B cell (primary cell): Measurements from ENCODE around the gene KLK6. TPM values are rescaled to one million over a fixed set of nuclear protein-coding genes. Genes with fewer than 3 reads are reported as not detected.

Source experiments
- ATAC-seq: fragments of 200-7000 bp; cut with Tn5 transposase; one replicate; pipeline ENCODE4 v1.10.0; 2021; ENCODE audit warnings: low read depth, mild to moderate bottlenecking, moderate number of reproducible peaks, moderate library complexity
- CTCF ChIA-PET: fragments of 350-600 bp; sonication (Branson Sonifier 250); formaldehyde crosslinking; loops from one replicate; lab custom pipeline; 2021; ENCODE audit warnings: antibody characterized with exemption, inconsistent platforms; lab: Charles Lee
- POLR2A ChIA-PET: fragments of 350-600 bp; sonication (Branson Sonifier 250); formaldehyde crosslinking; loops from one replicate; lab custom pipeline; 2021; ENCODE audit warnings: antibody characterized with exemption; lab: Charles Lee
- DNase-seq: peaks from one replicate; pipeline ENCODE4 v3.0.0; 2013
- H2AFZ ChIP-seq: 2 replicates; pipeline ENCODE4 v1.6.1; 2012; ENCODE audit warnings: mild to moderate bottlenecking, low read depth, low read length; ENCODE audit not compliant: insufficient read depth, poor library complexity, severe bottlenecking
- H3K27ac ChIP-seq, 2 donors: 1 replicate in 1 of 2; 2 replicates in 1 of 2; pipeline ENCODE4 v1.5.1; 2012 to 2013; ENCODE audit warnings: low read length in 2 of 2, mild to moderate bottlenecking in 2 of 2, moderate library complexity in 1 of 2
- H3K27me3 ChIP-seq, 4 experiments: fragments of 200-600 bp in 1 of 4; sonication (generic) in 1 of 4; replicated peaks in 1 of 4; 1 replicate in 2 of 4; 2 replicates in 2 of 4; pipeline versions ENCODE4 v1.6.1 to v1.7.0; 2013 to 2016; ENCODE audit warnings: low read length in 3 of 4, mild to moderate bottlenecking in 2 of 4, mixed read lengths in 1 of 4, moderate library complexity in 1 of 4; ENCODE audit not compliant: insufficient read depth in 4 of 4, control insufficient read depth in 3 of 4; ENCODE audit errors: control extremely low read depth in 1 of 4
- H3K36me3 ChIP-seq, 2 experiments: replicated peaks in 1 of 2; 1 replicate in 1 of 2; 2 replicates in 1 of 2; pipeline versions ENCODE4 v1.6.1 to v1.7.1; 2013; ENCODE audit warnings: low read length in 1 of 2; ENCODE audit not compliant: insufficient read depth in 2 of 2, control insufficient read depth in 1 of 2; ENCODE audit errors: control extremely low read depth in 1 of 2, extremely low read depth in 1 of 2
- H3K4me1 ChIP-seq, 2 donors: fragments of 200-600 bp in 1 of 2; sonication (generic) in 1 of 2; 1 replicate in 1 of 2; 2 replicates in 1 of 2; pipeline versions ENCODE4 v1.5.1 to v1.6.1; 2013 to 2017; ENCODE audit warnings: low read length in 2 of 2; ENCODE audit not compliant: control insufficient read depth in 2 of 2, insufficient read depth in 2 of 2
- H3K4me2 ChIP-seq: replicated peaks from 2 replicates; pipeline ENCODE3; 2012; ENCODE audit warnings: mild to moderate bottlenecking, low read depth, low read length; ENCODE audit not compliant: poor library complexity, severe bottlenecking
- H3K4me3 ChIP-seq, 5 experiments: fragments of 200-600 bp in 1 of 5; sonication (generic) in 1 of 5; 1 replicate in 3 of 5; 2 replicates in 2 of 5; pipeline versions ENCODE4 v1.5.1 to v1.7.0; 2011 to 2016; ENCODE audit warnings: low read length in 4 of 5, mild to moderate bottlenecking in 4 of 5, low read depth in 2 of 5, control low read depth in 1 of 5, moderate library complexity in 1 of 5; ENCODE audit not compliant: insufficient read depth in 1 of 5; ENCODE audit errors: control extremely low read depth in 1 of 5, extremely low read depth in 1 of 5
- H3K79me2 ChIP-seq: fragments of 200-600 bp; sonication (generic); one replicate; pipeline ENCODE4 v1.6.0; 2016; ENCODE audit warnings: low read length; ENCODE audit not compliant: control insufficient read depth, insufficient read depth
- H3K9ac ChIP-seq: fragments of 200-600 bp; sonication (generic); 2 replicates; pipeline ENCODE4 v1.6.1; 2017; ENCODE audit warnings: mild to moderate bottlenecking, low read length, moderate library complexity
- H3K9me3 ChIP-seq, 3 donors: one replicate each; pipeline versions ENCODE4 v1.6.1 to v1.7.1; 2013; ENCODE audit warnings: low read length in 2 of 3; ENCODE audit not compliant: control insufficient read depth in 2 of 3, insufficient read depth in 1 of 3; ENCODE audit errors: control extremely low read depth in 1 of 3
- H4K20me1 ChIP-seq: 2 replicates; pipeline ENCODE4 v1.6.0; 2012; ENCODE audit warnings: mild to moderate bottlenecking, low read length; ENCODE audit not compliant: insufficient read depth, control insufficient read depth, poor library complexity, severe bottlenecking
- H3K27ac Mint-ChIP-seq: one replicate; pipeline ENCODE4 v1.8.0; 2021; ENCODE audit warnings: mixed read lengths
- H3K27me3 Mint-ChIP-seq: one replicate; pipeline ENCODE4 v1.8.0; 2021; ENCODE audit warnings: mixed read lengths
- H3K4me1 Mint-ChIP-seq: one replicate; pipeline ENCODE4 v1.8.0; 2021; ENCODE audit warnings: mixed read lengths
- H3K4me3 Mint-ChIP-seq: one replicate; pipeline ENCODE4 v1.8.0; 2021; ENCODE audit warnings: mixed read lengths
- H3K9me3 Mint-ChIP-seq: one replicate; pipeline ENCODE4 v1.8.0; 2022; ENCODE audit warnings: mixed read lengths; ENCODE audit not compliant: insufficient read depth
- EZH2 ChIP-seq: IDR thresholded peaks from 2 replicates; pipeline ENCODE4 v1.6.1; 2012; ENCODE audit warnings: borderline replicate concordance, low read depth, mild to moderate bottlenecking, moderate library complexity, low read length; ENCODE audit not compliant: insufficient read depth, poor library complexity, severe bottlenecking
- WGBS: methylation state at CpG from one replicate; pipeline ENCODE4 v1.1.5; 2013; ENCODE audit warnings: missing lambda C conversion rate; ENCODE audit not compliant: insufficient coverage; 5-methylcytosine and 5-hydroxymethylcytosine counted together
- intact Hi-C: fragments of 100-400 bp; cut with micrococcal nuclease; formaldehyde crosslinking; loops from one replicate; pipeline ENCODE4 v1.10.0; 2022
- polyA plus RNA-seq: library from polyadenylated mRNA; depleted of rRNA; stranded (reverse); fragments of >200 nt; gene quantifications from 2 replicates; pipeline ENCODE4 v1.2.3, GENCODE V29; 2012
- total RNA-seq, 2 donors: library from RNA; stranded (reverse); fragments of 120-200 nt in 1 of 2; gene quantifications; 1 replicate in 1 of 2; 2 replicates in 1 of 2; pipeline versions ENCODE4 v1.2.3 to v1.2.4, GENCODE V29; 2013 to 2022
- TF ChIP-seq, protein P1 (sequence below): fragments of 200-600 bp; IDR thresholded peaks from one replicate; pipeline ENCODE4 v1.8.0; 2022; ENCODE audit warnings: antibody characterized with exemption, mild to moderate bottlenecking

KLK6 gene
- total and polyA plus RNA-seq, 2 donors (not counting 1 experiment from before 2014, with no cell fraction given): not detected

DNA sequence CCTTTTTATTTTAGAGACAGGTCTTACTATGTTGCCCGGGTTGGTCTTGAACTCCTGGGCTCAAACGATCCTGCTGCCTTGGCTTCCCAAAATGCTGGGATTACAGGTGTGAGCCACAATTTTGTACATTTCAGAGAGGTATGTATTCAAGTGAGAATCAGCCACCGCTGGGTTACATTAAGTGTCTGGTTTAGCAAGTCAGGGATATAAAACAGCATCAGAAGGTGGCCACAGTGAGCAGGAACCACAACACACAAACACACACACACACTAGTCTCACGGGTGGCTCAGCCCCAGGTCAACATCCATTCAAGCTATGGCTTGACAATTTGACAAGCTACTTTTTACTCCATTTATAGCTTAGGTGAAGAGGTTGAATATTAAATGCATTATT lies 36.7 kb downstream of the KLK6 start:
- Histone ChIP-seq H4K20me1 (no peaks in the 10 kb centered on the region), H3K27me3 (peaks cover 0 to 10% (median 6%) of the 10 kb centered on the region in 4 experiments), H2AFZ (no peak overlapping the region), H3K36me3 (no peaks in the 10 kb centered on the region), H3K4me1 (no peaks in the 10 kb centered on the region), H3K9ac (no peak overlapping the region), H3K4me2 (no peak overlapping the region), H3K9me3 (peaks cover 0 to 4% (median 0%) of the 10 kb centered on the region in 3 donors), H3K27ac (no peak overlapping the region), H3K4me3 (no peak overlapping the region), H3K79me2 (no peaks in the 10 kb centered on the region)
- DNase-seq: no peak
- Mint-ChIP-seq H3K27me3 (peaks cover 30% of the 10 kb centered on the region), H3K27ac (no peak overlapping the region), H3K4me1 (peaks cover 2% of the 10 kb centered on the region), H3K9me3 (no peaks in the 10 kb centered on the region), H3K4me3 (no peak overlapping the region)
- ChIA-PET POLR2A (interaction anchor here (0.7 kb wide), 1 partner anchor 1006 kb away, joined by 3 read pairs; no protein-coding TSS in a partner anchor), CTCF (no interaction called here)
- TF ChIP-seq, protein P1, sequence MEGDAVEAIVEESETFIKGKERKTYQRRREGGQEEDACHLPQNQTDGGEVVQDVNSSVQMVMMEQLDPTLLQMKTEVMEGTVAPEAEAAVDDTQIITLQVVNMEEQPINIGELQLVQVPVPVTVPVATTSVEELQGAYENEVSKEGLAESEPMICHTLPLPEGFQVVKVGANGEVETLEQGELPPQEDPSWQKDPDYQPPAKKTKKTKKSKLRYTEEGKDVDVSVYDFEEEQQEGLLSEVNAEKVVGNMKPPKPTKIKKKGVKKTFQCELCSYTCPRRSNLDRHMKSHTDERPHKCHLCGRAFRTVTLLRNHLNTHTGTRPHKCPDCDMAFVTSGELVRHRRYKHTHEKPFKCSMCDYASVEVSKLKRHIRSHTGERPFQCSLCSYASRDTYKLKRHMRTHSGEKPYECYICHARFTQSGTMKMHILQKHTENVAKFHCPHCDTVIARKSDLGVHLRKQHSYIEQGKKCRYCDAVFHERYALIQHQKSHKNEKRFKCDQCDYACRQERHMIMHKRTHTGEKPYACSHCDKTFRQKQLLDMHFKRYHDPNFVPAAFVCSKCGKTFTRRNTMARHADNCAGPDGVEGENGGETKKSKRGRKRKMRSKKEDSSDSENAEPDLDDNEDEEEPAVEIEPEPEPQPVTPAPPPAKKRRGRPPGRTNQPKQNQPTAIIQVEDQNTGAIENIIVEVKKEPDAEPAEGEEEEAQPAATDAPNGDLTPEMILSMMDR: no peak
- TF ChIP-seq EZH2: no peak
- intact Hi-C loops: no loop called here
- ATAC-seq: no peak
- WGBS: no CpG with 5 or more reads among the region's 4 CpGs

DNA sequence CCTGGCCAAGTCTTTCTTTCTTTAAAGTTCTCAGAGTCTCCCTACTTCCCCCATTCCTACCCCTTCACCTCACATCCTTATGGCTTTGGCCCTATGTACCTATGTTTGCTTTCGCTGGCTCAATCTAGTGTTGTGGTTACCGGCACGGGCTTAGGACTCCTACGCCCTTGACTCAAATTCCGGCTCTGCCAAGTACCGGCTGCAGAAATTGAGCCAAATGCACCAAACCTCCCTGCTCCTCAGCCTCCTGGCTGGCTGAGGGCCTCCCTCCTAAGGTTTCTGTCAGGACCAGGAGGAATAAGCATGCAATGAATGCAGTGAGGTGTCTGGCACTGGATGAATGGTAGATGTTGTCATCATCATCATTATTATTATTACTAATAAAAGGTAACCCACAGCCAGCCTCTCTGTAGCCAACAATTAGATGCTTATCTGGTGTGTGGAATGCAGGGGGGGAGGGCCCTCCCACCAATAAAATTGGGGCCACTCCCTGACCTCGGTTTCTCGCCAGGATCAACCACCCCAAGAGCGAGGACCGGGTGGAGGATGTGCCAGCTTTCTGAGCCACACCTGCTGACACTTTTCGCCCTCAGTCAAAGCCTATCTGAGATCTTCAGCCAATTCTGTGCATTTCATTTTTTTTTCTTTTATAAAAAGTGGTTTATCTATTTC lies 37.2 kb downstream of the KLK6 start:
- peaks cover 0 to 10% (median 6%) of the 10 kb centered on the region in 4 experiments for H3K27me3 ChIP-seq
- H3K27ac ChIP-seq: no peak overlapping the region
- ATAC-seq: no peak
- H3K4me3 Mint-ChIP-seq: no peak overlapping the region
- H3K4me3 ChIP-seq: no peak overlapping the region
- no peaks in the 10 kb centered on the region for H3K36me3 ChIP-seq
- TF ChIP-seq, protein P1: no peak
- no peak for TF ChIP-seq EZH2
- H3K79me2 ChIP-seq: no peaks in the 10 kb centered on the region
- ChIA-PET CTCF (no interaction called here), POLR2A (no interaction called here)
- H3K9ac ChIP-seq: no peak overlapping the region
- peaks cover 2% of the 10 kb centered on the region for H3K4me1 Mint-ChIP-seq
- H3K27ac Mint-ChIP-seq: no peak overlapping the region
- no peaks in the 10 kb centered on the region for H4K20me1 ChIP-seq
- H3K4me2 ChIP-seq: no peak overlapping the region
- no peak overlapping the region for H2AFZ ChIP-seq
- no peak for DNase-seq
- no peaks in the 10 kb centered on the region for H3K4me1 ChIP-seq
- intact Hi-C loops: no loop called here
- H3K27me3 Mint-ChIP-seq: peaks cover 26% of the 10 kb centered on the region
- 89% methylated on average over 9 of the region's 11 CpGs for WGBS
- H3K9me3 Mint-ChIP-seq: no peaks in the 10 kb centered on the region
- H3K9me3 ChIP-seq: peaks cover 0 to 4% (median 0%) of the 10 kb centered on the region in 3 donors
